Ureter (tissue), 1 donor: ENCODE measurements around the gene C5. TPM values are rescaled to one million over a fixed set of nuclear protein-coding genes. Genes with fewer than 3 reads are reported as not detected.
"Not testable (repeated sequence)": the region's sequence is repeated elsewhere in the genome, so short reads cannot be mapped to it uniquely, and the experiment has no call there.

Source experiments
- DNase-seq: peaks from one replicate; pipeline ENCODE4 v3.0.0-alpha.2; 2020; ENCODE audit warnings: low spot score
- total RNA-seq: library from RNA; stranded (reverse); gene quantifications from one replicate; pipeline ENCODE4 v1.2.4, GENCODE V29; 2023
- donor health status: DM: yes; HTN: yes; CAD: no.

C5 gene
- total RNA-seq = 8.1 TPM

DNA sequence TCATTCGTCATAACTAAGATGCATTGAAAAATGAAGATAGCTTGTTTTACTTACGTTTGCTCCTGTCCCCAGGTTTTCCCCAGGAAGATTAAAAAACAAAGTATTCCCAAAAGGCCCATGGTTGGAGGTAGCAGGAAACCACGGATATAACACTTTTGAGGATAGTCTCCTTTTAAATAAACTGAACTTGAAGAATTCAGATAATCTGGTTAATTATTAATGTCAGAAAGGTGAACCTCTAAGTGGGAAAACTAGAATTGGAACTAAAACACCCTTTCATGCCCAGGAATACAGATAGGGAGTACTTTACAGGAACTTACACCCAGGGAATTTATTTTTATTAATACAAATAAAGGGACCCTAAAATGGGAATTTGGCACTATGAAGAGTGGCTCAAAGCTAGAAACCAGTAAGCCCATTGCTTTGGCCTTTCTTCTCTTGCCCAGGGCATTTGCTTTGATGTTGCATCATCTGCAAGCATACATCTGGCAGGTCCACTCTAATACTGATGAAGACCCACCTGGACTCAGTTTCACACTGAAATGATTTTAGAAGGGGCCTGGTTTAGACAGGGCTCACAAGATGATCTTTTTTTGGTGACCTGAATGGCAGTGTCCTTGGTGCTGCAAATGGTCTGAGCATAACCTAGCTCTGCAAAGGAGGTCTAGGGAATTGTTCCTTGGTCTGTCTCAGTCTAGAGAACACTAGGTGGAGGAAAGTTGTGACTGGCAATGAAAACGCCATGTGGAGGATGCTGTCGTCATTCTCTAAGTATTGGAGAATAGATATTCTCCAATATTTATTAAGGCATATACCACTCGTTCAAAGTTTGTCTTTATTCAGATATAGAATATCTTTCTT lies at the start of gene C5:
Gene C5 (minus strand): TSS at position 148 of the 861 bp plus-strand sequence. CDS start 29 bp downstream, at position 119.
- no peak for DNase-seq

GRCh38 chr9:121098567-121099198 lies 48.6 kb upstream of the C5 start:
- DNase-seq = no peak

DNA sequence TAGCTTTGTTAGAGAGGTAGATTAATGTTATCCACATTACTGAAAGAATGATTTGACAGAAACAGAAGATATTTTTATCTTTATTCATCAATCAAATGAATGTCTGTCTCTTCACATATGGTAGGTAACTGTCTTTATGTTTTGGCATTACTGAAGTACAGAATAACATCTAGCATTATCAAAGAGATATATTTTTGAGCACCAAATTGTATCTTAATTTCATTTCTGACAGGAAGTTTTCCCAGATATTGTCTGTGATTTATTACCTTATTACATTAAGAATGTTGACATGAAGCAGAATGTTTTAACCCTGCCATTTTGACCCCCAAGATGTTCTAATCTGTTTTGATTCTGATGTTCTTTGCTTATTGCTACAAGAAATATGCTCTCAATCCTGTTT lies 45.0 kb upstream of the C5 start:
- DNase-seq = no peak

- DNase-seq = not testable (repeated sequence)
Observed at GRCh38 chr9:121090743-121091142, 40.7 kb upstream of the C5 start.

DNA sequence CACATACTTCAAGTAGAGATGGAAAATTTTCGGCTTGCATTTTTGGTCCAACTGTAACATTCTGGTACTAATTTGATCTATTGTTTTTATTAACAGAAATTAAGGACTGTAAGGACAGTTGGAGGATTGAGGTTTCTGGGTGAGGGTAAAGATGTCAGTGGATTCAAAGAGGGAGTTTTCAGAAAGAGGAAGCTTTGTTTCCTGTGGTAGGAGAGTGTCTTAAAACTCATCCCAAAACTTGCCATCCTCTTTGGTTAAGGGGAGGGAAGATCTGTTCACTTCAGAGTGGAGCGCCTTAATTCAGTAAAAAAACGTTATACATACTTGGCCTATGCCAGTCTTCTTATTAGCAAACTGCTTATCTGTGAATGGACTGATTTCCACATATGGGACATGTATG lies 38.5 kb upstream of the C5 start:
- DNase-seq = no peak

DNA sequence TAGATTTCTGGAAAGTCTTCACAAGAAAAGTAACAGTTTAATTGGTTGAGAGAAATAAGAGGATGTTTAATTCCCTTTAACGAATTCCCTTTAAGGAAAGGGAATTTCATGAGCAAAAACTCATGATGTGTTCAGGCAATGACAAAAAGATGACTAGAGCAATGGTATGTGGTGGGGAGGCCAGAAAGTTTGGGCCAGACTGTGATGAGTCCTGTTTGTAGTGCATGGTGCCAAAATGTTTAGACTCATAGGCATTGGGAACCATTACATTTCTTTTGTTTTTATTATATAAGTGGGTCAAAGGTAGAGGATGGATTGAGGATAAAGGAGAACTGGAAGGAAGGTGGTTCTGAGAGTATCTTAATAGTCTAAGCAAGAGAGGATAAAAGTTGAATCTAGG lies 35.6 kb upstream of the C5 start:
- DNase-seq = no peak

DNA sequence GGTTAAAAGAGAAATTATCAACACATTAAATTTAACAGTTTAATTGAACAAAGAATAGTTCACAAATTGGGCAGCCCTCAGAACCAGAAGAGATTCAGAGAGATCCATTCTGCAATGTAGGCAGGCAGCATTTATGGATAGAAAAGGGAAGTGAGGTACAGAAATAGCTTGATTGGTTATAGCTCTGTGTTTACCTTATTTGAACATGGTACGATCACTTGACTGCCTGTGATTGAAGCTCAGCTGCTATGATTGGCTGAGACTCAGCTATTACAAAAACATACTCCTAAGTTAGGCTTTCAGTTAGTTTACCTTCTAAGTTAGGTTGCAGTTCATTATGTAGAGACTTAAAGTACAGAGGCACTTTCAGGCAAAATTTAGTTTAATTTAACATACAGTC lies 32.0 kb upstream of the C5 start:
- DNase-seq = no peak

- no peak for DNase-seq
Observed at GRCh38 chr9:121075251-121076036, 25.4 kb upstream of the C5 start.

DNA sequence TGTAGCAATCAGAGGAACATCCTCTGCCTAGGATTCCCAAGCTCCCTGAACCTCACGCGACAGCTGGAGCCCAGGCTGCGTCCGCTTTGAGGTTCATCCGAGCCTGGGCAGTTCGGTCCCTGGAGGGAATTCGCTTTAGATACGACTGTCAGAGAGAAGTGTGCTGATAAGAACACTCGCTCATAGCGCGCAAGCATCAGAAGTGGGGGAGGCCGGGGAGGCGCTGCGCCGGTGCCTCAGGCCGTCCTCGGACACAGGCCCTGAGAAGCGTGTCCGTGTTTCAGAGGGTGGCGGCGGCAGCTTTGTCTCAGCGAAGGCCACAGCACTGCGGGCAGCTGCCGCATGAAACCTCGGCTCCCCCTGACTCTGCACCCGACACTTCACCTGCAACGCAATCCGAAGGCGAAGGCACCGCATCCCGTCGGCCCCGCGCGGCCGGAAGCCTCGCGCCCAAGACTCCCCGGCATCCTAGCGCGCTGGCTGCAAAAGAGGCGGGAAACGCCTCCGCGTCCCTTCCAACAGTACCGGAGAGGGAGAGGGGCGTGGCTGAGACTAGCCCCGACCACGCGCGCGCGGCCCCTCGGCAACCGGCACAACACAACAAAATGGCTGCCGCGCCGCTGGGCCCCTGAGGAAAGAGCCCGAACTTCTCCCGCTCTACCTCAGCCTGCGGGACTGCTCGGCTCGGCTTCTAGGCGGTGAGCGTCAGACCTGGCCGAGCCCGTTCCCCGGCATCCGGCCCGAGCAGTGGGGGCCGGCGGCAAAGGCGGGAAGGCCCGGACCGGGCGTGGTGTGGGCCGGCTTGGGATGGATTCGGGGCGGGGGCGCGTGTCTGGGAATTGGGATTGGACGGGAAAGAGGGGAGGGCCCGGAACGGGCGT lies 24.5 kb upstream of the C5 start, which contains the start of gene CNTRL:
Gene CNTRL (plus strand): TSS at position 586 of the 881 bp plus-strand sequence. CDS start 13,372 bp downstream, outside the sequence.
- DNase-seq = peak; percentile 87

GRCh38 chr9:121073038-121073437 lies 23.0 kb upstream of the C5 start:
- peak; percentile 56 for DNase-seq

DNA sequence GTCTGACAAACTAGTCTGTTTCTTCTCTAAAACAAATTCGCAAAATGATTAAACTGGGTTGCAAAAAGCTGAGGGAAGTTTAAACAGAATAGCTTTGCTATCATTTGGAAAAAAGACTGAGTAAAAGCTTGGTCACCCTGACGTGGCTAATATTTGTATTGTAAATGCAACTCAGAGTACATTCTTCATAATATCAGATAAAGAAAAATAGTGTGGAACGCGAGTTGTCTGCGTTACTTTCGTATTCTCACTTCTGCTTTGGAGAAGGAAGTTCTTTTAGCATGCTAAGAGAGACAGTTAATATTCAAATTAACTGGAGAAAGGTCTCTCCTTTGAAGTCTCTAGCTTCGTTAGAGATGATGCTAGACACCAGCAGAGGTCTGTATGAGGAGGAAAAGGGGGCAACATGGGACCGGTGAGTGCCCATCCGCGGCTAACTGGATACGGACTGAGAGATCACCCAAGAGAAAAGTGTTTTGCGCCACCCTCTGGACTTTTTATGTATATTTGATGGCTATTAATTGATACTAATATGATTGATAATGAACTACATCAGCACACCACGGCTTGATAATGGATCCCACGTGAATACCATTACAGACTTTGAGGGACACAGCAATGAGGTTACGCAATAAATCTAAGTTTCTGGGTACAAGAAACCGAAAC lies 21.8 kb upstream of the C5 start:
- DNase-seq = no peak

GRCh38 chr9:121071370-121071755 lies 21.3 kb upstream of the C5 start:
- no peak for DNase-seq

DNA sequence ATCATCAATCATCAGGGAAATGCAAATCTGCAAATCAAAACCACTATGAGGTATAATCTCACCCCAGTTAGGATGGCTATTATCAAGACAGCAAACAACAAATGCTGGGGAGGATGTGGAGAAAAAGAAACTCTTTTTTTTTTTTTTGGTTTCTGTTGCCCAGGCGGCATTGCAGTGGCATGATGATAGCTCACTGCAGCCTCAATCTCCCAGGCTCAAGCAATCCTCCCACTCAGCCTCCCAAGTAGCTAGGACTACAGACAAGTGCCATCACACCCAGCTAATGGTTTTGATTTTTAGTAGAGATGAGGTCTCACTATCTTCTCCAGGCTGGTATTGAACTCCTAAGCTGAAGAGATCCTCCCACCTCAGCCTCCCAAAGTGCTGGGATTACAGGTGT lies 19.3 kb upstream of the C5 start:
- no peak for DNase-seq

DNA sequence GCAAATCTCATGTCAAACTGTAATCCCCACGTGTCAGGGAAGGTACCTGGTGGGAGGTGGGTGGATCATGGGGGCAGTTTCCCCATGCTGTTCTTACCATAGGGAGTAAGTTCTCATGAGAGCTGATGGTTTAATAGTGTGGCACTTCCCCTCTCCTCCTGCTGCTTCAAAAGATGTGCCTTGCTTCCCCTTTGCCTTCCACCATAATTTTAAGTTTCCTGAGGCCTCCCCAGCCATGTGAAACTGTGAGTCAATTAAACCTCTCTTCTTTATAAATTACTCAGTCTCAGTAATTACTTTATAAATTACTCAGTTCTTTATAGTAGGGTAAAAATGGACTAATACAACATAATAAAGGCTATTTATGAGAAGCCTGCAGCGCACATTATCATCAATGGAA lies 17.6 kb upstream of the C5 start:
- no peak for DNase-seq

- no peak for DNase-seq
Observed at GRCh38 chr9:121066850-121067249, 16.8 kb upstream of the C5 start.

DNA sequence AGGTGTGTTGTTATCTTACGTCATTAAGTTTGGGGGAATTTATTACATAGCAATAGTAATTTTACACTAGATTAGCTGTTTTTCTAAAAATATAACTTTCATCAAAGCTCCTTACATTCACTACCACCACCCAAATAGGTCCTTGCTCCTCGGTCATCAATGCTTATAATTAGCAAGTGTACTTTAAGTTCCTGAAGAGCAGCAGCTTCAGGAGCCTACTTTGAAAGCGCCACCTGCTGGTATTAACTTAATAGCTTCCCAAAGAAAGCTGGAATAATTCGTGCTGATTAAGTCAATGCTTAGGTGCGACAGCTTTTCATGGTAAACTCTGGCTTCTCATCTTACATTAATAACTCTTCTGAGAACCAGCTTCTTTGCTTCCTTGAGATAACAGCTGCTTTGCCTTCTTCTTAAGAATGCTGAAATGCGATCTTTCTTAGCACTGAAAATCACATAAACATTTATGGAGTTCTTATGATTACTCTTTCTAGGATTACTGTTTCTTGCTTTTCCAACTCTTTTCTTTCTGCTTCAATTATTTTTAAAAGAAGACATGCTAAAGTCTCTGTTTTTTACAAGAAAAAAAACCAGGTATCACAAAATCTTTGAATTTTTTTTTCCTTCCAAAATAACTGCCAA lies 10.0 kb upstream of the C5 start:
- DNase-seq = no peak

GRCh38 chr9:121059513-121059912 lies 9.4 kb upstream of the C5 start:
- no peak for DNase-seq

- DNase-seq = no peak
Observed at GRCh38 chr9:121057821-121058220, 7.7 kb upstream of the C5 start.

GRCh38 chr9:121055642-121056143 lies 5.6 kb upstream of the C5 start:
- DNase-seq = no peak

DNA sequence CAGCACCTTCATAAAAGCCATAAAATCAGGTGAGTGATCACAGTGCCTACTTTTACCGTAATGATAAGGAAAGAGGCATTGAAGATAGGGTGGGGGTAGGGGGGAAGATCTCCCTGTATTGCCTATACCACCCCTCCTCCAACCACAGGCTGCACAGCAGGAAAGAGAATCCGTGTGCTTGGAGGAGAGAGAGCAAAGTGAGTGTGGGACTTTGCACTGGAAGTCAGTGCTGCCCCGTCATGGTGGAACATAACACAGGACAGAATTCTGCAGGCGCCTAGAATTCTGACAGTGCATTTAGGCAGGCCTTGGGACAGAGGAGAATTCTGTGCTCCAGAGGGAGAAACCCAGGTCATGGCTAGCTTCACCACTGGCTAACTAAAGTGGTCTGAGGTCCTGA lies 3.5 kb upstream of the C5 start:
- DNase-seq = no peak
